ENCODE measurements around the gene CLEC4A. TPM values are rescaled to one million over a fixed set of nuclear protein-coding genes. Genes with fewer than 3 reads are reported as not detected.
"Not testable (repeated sequence)": the region's sequence is repeated elsewhere in the genome, so short reads cannot be mapped to it uniquely, and the experiment has no call there.

Gene CLEC4A
- total and polyA plus RNA-seq, 2 of the 8 experiments (the other 6 are each of a cell fraction or from before 2014, with no cell fraction given) = 0.41 to 0.44 TPM

DNA sequence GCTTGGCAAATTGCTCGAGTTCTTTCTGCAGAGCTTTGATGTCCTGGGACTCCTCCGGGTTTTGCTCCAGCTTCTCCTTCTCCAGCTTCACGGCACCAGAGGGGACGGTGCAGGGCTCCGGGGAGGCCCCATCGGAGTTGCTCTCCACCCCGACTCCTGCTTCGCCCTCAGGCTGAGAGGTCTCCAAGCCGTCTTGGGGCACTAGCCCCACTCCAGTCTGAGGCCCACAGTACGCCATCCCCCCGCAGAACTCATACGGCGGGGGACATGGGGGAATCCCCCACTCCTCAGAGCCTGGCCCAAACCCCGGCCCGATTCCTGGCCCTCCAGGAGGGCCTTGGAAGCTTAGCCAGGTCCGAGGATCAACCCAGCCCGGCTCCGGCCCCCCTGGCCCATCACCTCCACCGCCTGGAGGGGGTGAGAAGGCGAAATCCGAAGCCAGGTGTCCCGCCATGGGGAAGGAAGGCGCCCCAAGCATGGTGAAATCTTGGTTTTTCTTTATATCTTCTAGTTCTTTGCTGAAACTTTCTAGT, 11.0 kb downstream of the CLEC4A start:
- WGBS, 2 experiments (ENCODE audit: extremely low coverage in 1 of 2, insufficient coverage in 1 of 2, insufficient read length in 1 of 2, insufficient replicate concordance in 2 of 2, low coverage in 1 of 2, low lambda C conversion rate in 2 of 2, missing lambda C conversion rate in 1 of 2) = 96% methylated on average over 15 of the region's 23 CpGs; no CpG with 5 or more reads in 1 of the 2 experiments
- H3K56ac ChIP-seq (replicated peaks; ENCODE audit: insufficient read length, low read depth, low read length); H4K5ac ChIP-seq (ENCODE audit: insufficient read length, low read depth, low read length); H3K4me2 ChIP-seq (ENCODE audit: insufficient read depth in 1 of 2, low read depth in 2 of 2, low read length in 2 of 2); H3K27me3 ChIP-seq (replicated peaks in 1 of 4; ENCODE audit: control insufficient read depth in 3 of 4, extremely low read depth in 1 of 4, insufficient read depth in 3 of 4, low read length in 3 of 4); DNase-seq (ENCODE audit: low read depth in 1 of 2, low spot score in 2 of 2); H2BK5ac ChIP-seq (ENCODE audit: low read depth, low read length); H3K23ac ChIP-seq (ENCODE audit: insufficient read length); H3K9me3 ChIP-seq (ENCODE audit: insufficient read depth in 2 of 2, low read depth in 1 of 2, low read length in 1 of 2); H3K14ac ChIP-seq (ENCODE audit: insufficient read length); H2BK20ac ChIP-seq (ENCODE audit: low read length); H2BK12ac ChIP-seq (ENCODE audit: low read depth, low read length); H2AFZ ChIP-seq (ENCODE audit: low read length); H3K27ac ChIP-seq (ENCODE audit: low read depth, low read length); H3K23me2 ChIP-seq (ENCODE audit: low read depth, low read length); POLR2A ChIA-PET (ENCODE audit: partially characterized antibody); H3K9ac ChIP-seq (replicated peaks in 1 of 4; ENCODE audit: extremely low read depth in 1 of 4, low read depth in 3 of 4, low read length in 3 of 4); H4K20me1 ChIP-seq (replicated peaks in 1 of 2; ENCODE audit: control insufficient read depth in 1 of 2, insufficient read depth in 2 of 2, low read length in 2 of 2); H4K8ac ChIP-seq (ENCODE audit: extremely low read depth, insufficient read depth, low read length); H2AK5ac ChIP-seq (ENCODE audit: low read depth, low read length); H3K4ac ChIP-seq (replicated peaks; ENCODE audit: insufficient read length, low read depth, low read length); H3K36me3 ChIP-seq (ENCODE audit: control insufficient read depth in 2 of 4, insufficient read depth in 4 of 4, low read length in 3 of 4); H3K79me1 ChIP-seq (ENCODE audit: low read depth, low read length); H2BK120ac ChIP-seq (replicated peaks; ENCODE audit: low read depth, low read length); H4K91ac ChIP-seq (replicated peaks; ENCODE audit: insufficient read length, low read length); H3K4me1 ChIP-seq (replicated peaks in 1 of 4; ENCODE audit: control insufficient read depth in 3 of 4, insufficient read depth in 4 of 4, low read length in 3 of 4); H2BK15ac ChIP-seq (ENCODE audit: low read length); H3K18ac ChIP-seq (ENCODE audit: extremely low read depth, low read length); FAIRE-seq; H3K79me2 ChIP-seq (ENCODE audit: control insufficient read depth in 1 of 2, insufficient read depth in 2 of 2, low read length in 2 of 2); H3K4me3 ChIP-seq (ENCODE audit: extremely low read depth in 1 of 4, insufficient read depth in 2 of 4, low read depth in 3 of 4, low read length in 4 of 4): not testable (repeated sequence)
- CTCF ChIA-PET (ENCODE audit: partially characterized antibody) = interaction anchor here (1.4 kb wide), 1 partner anchor 25 kb away, joined by 4 read pairs; no protein-coding TSS in a partner anchor
